ENCODE data around the gene LRP1.

GRCh38 chr12:57130941-57131340 lies 2.7 kb downstream of the LRP1 start:
- TF ChIP-seq CTCF (IDR thresholded peaks at IDR 0.05) = no peak
- no peak for TF ChIP-seq POLR2A (IDR thresholded peaks at IDR 0.05)

All from Peyer's patch (tissue), 4 donors.